EH (cell line): Measurements from ENCODE around the gene TRAFD1.

Experiments
- DNase-seq: peaks from one replicate; pipeline ENCODE4 v3.0.0-alpha.2; 2015; ENCODE audit warnings: low read depth

TRAFD1 gene

DNA sequence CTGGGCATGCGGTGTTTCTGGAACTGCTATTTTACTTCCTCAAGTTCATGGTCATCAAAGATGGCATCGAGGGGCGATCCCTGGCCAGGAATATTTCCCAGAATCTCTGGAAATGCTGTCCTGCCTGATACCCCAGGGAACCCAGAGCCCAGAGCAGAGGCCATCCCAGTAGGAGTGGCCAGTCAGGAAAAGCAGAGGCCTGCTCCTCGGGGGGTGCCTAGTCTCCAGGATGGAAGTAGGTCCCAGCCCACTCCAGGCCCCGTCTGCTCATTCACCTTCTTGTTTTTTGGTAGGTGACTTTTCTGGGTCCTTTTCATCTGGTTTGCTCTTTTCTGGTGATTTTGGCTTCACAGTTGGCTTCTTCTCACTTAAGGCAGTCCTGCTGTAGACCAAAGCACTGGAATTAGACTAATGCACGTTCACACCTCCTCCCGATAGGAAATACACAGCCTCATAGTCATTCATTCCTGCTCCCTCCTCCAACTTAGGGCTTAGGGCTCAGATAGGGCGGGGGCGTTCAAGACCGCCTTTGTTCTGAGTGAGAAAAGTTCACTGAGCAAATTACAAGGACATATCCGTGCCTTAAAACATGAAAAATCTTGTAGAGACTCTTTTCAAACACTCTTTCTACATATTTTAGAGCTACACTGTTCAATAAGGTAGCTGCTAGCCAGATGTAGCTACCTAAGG is 51.1 kb downstream of the TRAFD1 start:
- no peak for DNase-seq

DNA sequence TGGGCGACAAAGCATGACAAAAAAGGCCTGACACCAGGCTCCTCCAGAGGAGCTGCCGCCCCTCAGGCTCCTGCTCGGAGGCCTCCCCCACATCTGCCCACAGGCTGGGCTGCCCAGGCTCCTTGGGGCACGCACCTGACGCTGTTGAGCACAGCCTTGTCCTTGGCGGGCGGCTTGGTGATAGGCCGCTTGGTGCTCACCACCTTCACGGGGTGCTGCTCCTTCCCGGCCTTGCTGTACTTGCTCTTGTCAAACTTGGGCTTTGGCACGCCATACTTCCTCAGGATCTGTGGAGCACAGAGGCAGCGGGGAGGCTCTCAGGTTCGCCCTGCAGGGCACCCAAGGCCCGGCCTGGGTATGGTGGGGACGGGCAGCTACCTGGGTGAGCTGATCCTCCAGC is 53.4 kb downstream of the TRAFD1 start:
- no peak for DNase-seq

DNA sequence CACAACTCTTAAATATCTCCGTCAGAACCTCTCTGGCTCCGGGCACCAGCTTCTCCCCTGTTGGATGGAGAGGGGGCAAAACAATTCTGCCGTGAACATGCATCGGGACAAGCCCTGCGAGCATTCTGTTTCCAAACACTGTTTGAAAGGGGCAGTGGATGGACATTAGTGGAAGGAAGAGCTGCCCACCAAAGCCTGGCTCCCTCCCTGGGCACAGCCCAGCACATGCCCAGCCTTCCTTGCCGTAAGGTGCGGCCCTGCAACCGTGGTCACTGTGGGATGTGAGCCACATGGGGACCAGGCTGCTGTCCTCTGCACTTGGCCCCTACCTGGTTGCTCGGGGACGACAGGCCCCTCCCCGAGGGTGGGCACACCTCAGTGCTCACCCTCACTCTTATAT is 54.0 kb downstream of the TRAFD1 start:
- no peak for DNase-seq

DNA sequence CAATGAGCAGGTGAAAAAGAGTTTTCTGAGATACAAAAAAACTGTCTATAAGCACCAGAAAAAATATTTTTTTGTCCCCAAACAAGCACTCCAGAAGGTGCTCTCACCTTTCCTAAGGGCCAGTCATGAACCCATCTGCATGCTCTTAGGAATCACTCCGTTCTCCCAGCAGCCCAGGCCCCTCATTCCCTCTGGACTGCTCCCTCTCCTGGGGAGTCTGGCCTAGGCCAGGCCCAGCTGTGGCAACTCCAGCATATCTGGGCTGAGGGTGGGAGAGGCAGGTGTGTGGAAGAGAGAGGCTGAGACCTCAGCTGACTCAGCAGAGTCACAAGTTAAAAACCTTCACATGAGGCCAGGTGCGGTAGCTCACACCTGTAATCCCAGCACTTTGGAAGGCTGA is 54.6 kb downstream of the TRAFD1 start:
- DNase-seq: no peak

DNA sequence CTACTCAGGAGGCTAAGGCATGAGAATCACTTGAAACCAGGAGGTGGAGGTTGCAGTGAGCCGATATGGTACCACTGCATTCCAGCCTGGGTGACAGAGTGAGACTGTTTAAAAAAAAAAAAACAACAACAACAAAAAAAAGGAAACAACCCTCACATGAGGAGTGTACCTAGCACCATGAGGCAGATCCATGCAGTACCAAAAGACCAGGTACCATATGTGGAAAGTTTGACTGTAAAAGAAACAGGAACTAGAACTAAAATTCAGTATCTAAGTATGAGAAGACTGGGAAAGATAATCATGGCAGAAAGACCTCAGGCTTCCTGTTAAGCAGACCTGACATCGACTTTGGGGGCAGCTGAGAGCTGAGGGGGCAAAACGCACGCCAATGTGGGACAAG is 55.1 kb downstream of the TRAFD1 start:
- no peak for DNase-seq

DNA sequence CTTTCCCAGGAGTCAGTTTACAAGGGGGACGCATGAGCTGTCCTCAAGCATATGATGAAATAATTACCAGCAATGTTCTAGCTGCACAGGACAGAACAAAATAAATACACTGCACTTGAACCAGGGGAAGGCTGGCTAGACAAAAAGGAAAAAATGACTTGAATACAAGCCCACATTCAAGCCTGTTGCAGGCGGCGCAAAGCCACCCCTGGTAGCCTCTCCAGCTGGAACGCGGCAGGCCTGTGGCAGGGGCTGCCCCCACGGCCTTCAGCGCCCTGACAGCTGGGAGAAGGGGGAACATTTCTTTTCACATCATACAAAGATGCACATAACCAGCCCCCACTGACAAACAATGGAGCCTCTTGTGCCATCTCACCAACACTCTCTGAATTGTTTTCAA is 57.1 kb downstream of the TRAFD1 start:
- no peak for DNase-seq

DNA sequence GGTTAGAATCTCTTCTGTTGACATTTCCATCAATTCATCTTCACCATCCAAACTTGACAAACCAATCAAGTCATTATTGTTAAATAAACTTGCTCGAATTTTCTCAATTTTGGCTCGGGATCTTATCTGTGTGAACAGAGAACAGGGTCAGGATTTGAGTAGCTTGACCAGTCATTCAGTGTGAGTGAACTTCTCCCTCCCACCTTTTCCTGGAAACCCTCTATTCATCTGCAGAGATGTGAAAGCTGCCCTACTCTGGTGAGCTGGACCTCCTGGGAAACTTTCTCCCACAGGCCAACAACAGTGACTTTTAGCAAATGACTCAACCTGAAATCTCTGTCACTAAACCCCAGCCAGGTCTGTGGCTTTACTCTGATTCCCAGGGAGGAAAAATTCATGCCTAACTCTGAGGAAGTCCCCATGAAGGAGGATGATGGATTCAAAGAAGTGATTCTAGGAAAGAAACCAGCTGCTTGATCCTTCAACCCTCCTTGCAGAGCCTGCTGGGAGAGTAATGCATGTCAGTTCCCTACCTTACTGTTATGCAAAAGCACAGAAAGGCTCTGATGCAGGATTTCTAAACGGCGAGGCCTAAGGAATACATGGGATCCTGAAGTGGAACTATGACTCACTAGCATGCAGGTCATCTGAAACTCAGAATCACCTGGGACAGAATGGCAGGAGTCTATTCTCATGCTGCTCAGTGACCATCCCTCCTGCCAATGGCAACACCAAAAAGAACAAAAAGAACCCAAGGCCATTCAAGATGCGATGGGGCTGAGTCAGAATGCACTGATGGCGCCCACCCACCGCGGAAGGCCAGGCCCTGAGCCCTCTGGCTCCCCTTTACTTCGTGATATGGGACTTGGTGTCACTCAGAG is 58.0 kb downstream of the TRAFD1 start:
- peak; percentile 16 for DNase-seq

DNA sequence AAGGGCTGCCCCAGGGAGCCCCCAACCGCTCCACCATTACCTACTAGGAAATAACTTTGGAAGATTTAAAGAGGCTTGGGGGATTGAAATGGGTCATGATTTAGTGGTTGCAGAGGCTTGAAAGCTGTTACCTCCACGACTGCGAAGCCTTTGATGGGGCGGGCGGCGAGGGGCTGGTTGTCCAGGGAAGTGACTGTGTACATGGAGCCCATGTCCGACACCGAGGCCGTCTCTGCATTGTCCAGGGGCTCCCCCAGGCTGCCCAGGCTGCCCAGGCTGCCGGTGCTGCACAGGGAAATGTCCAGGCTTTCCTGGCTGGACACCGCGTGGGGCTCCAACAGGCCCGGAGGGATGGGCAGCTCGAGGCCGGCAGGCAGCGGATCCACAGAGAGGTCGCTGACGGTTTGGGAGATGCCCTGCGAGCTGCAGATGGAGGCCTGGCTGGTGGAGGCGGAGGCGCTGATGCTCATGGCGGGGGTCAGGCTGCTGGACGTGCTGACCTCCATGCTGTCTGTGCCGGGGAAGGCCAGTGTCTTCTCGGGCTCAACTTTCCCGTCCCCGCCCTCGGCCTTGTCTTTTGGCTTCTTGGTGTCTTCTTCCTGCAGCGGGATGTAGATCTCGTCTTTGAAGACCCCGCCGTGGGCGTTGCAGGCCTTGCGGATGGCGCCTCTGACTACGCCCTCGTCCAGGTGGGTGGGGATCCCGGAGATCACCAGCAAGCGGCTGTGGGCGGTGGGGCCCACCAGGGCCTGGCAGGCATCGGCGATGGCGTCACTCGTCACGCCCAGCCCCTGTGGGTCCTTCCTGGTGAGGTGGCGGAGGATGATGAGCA is 58.9 kb downstream of the TRAFD1 start:
- DNase-seq: no peak

DNA sequence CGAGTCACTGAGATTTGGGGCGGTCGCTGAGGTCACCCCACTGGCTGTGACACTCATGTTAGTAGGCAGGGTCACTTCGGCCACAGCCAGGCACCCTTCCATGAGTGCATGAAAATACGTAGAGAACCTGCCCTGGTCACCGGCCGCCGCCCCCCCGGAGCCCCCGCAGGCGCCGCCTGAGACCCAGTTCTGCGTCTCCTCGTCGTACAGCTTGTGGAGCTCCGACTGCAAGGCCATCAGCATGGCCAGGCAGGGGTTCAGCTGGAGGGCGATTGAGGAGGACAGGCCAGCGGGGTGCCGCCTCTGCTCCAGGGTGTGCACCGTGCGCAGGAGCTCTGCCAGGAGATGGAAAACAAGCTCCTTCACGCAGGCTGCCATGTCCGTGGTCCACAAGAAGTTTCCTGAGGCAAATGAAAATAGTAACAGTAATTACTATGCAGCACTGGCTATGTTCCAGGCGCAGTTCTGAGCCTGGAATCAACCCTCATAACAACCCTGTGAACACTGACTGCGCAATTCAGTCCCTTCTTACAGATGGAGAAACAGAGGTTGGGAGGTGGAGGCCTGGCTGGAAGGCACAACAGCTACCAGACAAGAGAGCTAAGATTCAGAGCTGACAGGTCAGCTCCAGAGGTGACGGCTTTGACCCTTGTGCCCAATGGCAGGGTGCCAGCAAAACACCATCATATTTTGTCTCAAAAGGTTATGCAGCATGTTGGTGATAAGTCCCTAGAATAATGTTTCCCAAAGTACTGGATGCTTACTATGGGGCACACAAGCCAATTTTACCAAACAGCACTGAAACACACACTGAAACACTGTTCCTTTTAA is 59.9 kb downstream of the TRAFD1 start:
- DNase-seq: no peak

DNA sequence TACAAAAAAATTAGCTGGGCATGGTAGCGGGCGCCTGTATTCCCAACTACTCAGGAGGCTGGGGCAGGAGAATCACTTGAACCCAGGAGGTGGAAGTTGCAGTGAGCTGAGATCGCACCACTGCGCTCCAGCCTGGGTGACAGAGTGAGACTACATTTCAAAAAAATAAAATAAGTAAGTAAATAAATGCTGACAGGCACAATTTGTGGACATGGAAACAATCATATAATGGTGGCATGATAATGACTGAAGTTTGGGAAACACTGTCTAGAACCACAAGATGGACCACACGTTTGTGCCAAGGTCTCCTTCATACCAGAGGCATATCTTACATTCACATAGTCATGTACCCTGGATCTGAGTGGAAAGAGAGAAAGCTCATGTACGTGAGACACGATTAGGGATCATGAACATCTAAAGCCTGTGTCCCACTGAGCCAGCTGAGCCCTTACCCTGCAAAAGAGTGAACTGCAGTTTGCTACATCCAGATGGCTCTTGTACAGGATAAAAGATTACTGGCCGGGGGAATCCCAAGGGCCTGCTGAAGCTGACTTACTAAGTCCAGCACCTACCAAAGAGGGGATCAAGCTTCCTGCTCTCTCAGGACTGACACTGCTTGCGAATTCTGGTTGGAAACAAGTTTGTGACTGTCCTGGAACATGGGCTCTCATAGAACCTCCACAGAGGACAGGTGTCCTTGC is 62.9 kb downstream of the TRAFD1 start:
- DNase-seq: no peak

DNA sequence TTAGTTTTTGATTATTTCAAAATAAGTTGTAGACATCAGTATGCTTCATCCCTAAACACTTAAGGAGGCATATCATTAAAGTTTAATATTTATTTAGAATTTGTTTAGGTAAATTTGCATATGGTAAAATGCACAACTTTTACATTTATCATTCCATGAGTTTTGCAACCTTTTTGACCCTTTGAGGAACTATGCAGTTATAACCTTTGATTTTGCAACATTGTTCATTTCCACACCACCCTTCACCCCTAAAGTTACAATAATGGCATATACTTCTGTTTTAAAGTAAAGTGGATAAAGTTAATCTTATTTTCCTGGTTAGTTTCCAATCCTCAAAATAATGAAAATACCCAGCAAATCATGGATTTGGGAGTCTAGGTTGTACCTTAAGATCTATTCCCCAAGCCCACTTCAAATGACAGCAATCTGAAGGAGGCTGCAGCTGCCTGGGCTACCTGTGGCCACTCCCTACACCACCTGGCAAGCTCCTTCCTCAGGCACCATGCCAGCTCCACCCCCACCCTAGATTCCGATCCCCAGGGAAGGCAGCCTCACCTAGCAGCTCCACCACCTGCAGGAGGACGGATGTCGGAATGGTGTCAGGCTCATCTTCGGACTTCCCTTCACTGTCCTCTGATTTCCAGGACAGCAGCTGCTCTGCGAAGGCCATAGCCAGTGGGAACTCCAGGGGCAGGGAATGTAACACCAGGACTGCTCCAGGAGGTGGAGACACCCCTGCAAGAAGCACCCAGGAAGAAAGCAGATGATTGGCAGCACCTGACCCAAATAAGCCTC is 65.1 kb downstream of the TRAFD1 start:
- DNase-seq: no peak

DNA sequence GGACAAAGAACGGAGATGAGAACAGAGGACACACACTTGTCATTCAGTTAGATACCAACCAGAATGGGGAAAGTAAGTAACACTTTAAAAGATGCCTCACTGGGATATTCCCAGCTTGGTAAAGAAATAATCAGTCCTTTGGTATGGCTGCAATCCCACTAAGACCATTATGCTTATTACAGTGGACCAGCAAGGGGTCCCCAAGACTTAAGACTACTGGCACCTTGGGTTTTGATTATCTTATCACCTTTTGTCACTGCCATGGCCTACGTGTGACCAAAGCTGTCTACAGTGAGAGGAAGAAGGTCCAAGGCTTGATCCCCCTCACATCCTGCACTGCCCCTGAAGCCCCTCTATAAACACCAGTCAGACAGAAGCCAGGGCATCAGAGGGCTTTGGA is 65.8 kb downstream of the TRAFD1 start:
- no peak for DNase-seq

DNA sequence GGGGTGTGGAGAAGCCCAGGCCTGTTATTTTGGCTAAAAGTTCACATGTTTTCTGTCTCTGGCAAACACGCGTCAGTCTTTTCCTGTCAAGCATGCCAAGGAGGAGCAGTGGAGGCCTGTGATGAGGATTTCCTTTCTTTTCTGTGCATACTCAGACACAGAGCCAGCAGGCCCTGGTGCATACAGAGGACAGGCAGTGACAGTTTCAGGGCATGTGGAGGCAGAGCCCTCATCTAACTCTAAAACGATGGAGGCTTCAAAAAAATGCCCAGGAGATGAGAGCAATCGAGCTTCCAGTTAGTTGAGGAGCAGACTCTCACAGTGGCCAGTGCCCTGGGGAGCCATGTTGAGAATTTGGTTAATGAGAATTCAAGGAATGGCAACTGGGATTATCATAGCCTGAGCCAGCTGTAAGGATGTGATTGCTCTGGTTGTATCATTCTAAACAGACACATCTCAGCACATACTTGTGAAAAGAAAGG is 66.5 kb downstream of the TRAFD1 start:
- DNase-seq: peak; percentile 18

DNA sequence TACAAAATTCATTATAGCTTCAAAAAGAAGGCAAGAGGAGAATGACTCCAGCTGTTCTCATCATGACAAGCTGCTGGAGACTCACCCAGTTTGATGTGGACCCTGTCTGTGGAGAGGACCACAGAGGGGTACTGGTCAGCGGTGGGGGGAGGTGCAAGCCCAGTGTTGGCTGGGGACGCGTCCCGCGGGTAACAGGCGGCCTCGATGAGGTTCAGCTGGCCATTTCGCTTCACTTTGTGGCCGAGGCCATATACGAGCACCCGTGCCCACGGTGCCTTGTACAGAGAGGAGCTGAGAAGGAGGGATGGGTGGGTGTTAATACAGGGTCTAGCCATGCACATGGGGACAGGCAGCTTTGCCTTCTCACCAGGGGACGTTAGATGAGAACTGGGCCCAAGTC is 67.1 kb downstream of the TRAFD1 start:
- no peak for DNase-seq

DNA sequence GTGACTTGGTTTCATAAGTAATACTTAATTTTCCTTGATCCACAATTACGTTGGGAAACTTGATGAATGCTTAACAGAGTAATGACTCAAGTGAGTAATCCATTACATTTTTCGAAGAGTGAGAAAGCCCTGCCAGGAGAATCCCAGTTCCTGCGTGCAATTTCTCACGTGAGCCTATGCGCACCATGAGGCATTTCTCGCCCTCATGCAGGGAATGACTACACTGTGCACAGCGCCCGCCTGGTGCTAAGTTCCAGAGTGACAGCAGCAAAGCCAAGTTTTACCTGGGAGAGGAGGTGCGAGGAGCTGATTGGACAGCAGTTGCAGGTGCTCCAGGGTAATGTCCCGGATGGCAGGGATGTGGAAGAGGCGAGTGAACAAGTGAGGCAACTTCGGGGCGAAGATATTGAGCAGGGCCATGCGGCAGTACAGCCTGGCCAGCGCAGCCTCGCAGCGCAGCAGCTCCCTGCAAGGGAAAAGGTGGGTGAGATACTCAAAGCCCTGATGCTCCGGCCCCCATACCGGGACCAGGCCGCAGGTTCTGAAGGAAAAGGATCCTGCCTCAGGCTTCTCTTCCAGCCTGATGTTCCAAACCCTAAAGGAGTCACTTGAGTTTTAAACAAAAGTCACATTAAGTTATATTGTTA is 69.4 kb downstream of the TRAFD1 start:
- no peak for DNase-seq

DNA sequence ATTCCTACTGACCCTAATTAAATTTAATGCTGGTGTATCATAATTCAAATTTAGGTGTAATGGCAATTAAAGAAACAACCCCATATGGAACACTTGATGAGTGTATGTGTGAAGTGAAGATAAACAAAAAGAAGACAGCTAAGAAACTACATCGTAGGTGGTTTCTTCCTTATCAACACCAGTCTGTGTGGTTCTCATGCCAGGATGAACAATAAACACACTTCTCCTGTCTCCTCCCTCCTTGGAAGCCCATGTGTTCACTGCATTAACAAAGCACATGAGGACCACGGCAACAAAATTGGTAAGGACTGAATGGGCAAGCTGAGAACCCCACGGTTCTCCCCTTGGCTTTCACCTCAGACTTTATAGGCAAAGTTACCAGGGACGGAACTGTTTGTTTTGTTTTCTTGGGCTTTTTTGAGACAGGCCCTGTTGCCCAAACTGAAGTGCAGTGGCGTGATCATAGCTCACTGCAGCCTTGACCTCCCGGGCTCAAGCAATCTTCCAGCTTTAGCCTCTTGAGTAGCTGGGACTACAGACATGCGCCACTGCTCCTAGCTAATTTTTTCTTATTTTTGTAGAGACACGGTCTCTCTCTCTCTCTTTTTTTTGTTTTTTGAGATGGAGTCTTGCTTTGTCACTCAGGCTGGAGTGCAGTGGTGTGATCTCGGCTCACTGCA is 71.0 kb downstream of the TRAFD1 start:
- no peak for DNase-seq

DNA sequence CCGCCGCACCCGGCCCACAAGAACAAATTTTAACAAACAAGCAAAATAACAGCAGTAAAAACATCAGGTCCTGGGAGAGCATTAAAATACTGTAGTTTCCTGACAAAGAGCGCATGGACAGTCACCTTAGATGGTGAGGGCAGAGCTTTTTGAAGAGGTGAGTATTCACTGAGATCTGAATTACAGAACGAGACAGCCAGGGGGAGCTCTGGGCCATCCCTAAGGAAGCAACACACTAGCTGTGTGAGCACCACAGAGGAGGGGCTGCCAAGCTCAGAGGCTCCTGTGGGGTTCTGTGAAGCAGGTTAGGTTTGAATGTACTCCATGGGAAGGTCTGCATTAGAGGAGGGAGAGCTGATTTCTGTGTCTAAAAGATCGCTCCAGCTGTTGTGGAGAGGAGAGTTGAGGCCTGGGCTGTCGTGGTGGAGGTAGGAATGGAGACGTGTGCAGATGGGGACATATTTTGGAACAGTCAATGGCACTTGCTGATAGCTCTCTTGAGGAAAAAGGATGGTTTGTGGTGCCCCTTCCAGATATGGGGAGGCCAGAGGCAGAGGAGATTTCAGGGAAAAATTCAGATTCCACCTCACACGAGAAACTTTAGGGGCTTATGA is 72.9 kb downstream of the TRAFD1 start:
- peak; percentile 62 for DNase-seq

DNA sequence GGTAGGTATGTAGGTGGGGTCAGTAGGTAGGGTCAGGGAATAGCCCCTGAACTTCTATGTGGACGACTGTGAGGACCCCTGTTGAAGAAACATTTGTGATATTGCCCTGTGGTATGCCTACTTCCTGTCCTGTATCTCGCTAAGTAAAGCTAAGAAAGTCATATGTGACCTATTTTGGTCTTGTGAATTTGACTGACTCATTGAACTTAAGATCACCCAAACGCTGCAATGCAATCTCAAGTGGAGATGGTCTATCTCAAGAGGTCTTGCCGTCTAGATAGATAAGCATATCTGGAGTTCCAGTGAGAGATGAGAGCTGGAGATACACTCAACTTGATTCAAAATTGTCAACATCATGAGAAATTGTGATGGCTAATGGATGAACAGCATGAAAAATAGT is 73.8 kb downstream of the TRAFD1 start:
- DNase-seq: peak; percentile 8
